Nephron (organoid): ENCODE results near the gene IP6K3.

Source experiments
- H3K27ac Mint-ChIP-seq, 3 experiments: 2 replicates each; pipeline ENCODE4 v1.8.0; 2020; ENCODE audit warnings: mixed read lengths in 3 of 3, mild to moderate bottlenecking in 2 of 3, moderate library complexity in 1 of 3
- H3K27me3 Mint-ChIP-seq: 2 replicates; pipeline ENCODE4 v1.8.0; 2021; ENCODE audit warnings: low read depth, mild to moderate bottlenecking, moderate library complexity, mixed read lengths
- H3K36me3 Mint-ChIP-seq: 2 replicates; pipeline ENCODE4 v1.8.0; 2020; ENCODE audit warnings: low read depth, mixed read lengths
- H3K4me1 Mint-ChIP-seq: 2 replicates; pipeline ENCODE4 v1.8.0; 2020; ENCODE audit warnings: mixed read lengths
- H3K4me3 Mint-ChIP-seq, 3 experiments: 2 replicates each; pipeline ENCODE4 v1.8.0; 2020; ENCODE audit warnings: mild to moderate bottlenecking in 3 of 3, mixed read lengths in 3 of 3, moderate library complexity in 2 of 3
- H3K9me3 Mint-ChIP-seq: 2 replicates; pipeline ENCODE4 v1.8.0; 2020; ENCODE audit warnings: mixed read lengths
- TF ChIP-seq, protein P1 (sequence below), 3 experiments: fragments of 200-600 bp; sonication (generic); IDR thresholded peaks; one replicate each; pipeline ENCODE4 v1.5.0; 2021; ENCODE audit warnings: antibody characterized with exemption in 3 of 3; ENCODE audit not compliant: unreplicated experiment in 3 of 3

The IP6K3 gene

DNA sequence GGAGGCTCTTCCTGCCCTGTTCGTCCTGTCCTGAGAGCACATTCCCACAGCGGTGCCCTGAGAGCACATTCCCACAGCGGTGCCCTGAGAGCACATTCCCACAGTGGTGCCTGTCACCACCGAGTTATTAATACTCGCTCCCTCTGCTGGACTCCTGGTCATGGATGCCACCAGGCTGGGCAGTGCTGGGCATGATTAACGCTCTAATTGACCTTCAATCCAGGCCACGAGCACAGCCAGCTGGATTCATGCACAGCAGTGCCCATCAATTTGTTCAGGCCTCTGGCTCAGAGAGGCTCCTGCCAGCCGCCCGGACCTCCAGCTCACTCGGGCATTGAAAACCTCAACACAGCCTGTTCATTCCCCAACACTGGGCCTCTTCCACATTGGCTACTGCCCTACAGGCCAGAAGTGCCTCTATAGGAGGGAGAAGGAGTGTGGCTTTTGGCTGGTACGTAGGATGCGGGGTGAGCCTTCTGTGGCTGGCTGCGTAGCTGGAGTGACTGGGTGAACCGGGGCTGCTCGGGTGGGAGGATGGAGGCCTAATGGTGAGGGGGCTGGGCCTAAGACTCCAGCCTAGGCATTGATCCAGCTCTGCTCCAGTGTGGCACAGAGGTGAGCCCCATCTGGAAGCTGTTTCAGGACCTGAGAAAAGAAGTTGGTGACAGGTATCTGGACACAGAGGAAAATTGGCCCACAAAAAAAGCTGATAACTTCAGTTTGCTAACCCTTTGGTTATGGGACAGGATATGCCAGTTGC lies 9.3 kb downstream of the IP6K3 start:
- Mint-ChIP-seq H3K4me3 (no peak overlapping the region), H3K9me3 (no peaks in the 10 kb centered on the region), H3K4me1 (peaks cover 11% of the 10 kb centered on the region), H3K36me3 (no peaks in the 10 kb centered on the region), H3K27ac (no peak overlapping the region), H3K27me3 (peaks cover 12% of the 10 kb centered on the region)
- TF ChIP-seq, protein P1, sequence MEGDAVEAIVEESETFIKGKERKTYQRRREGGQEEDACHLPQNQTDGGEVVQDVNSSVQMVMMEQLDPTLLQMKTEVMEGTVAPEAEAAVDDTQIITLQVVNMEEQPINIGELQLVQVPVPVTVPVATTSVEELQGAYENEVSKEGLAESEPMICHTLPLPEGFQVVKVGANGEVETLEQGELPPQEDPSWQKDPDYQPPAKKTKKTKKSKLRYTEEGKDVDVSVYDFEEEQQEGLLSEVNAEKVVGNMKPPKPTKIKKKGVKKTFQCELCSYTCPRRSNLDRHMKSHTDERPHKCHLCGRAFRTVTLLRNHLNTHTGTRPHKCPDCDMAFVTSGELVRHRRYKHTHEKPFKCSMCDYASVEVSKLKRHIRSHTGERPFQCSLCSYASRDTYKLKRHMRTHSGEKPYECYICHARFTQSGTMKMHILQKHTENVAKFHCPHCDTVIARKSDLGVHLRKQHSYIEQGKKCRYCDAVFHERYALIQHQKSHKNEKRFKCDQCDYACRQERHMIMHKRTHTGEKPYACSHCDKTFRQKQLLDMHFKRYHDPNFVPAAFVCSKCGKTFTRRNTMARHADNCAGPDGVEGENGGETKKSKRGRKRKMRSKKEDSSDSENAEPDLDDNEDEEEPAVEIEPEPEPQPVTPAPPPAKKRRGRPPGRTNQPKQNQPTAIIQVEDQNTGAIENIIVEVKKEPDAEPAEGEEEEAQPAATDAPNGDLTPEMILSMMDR (IDR thresholded peaks at IDR 0.05; ENCODE audit: unreplicated experiment in 3 of 3) = no peak

GRCh38 chr6:33735216-33735615 lies 11.5 kb downstream of the IP6K3 start:
- Mint-ChIP-seq H3K27me3 (peaks cover 14% of the 10 kb centered on the region), H3K4me3 (no peak overlapping the region), H3K36me3 (no peaks in the 10 kb centered on the region), H3K27ac (no peak overlapping the region), H3K4me1 (peaks cover 6% of the 10 kb centered on the region), H3K9me3 (no peaks in the 10 kb centered on the region)
- TF ChIP-seq, protein P1 (IDR thresholded peaks at IDR 0.05; ENCODE audit: unreplicated experiment in 3 of 3) = no peak

DNA sequence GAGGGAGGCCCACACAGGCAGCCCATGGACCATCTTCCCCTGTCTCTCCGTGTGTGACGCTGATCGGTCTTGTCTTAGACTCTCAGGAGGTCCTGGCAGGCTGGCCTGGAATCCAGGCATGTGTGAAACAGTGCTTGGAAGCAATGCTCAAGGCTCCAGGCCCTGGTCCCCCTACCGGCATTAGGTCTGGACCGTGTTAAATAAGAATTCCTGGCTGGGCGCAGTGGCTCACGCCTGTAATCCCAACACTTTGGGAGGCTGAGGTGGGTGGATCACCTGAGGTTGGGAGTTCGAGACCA lies 13.0 kb downstream of the IP6K3 start:
- H3K36me3 Mint-ChIP-seq = no peaks in the 10 kb centered on the region
- peaks cover 17% of the 10 kb centered on the region for H3K27me3 Mint-ChIP-seq
- H3K27ac Mint-ChIP-seq = no peak overlapping the region
- TF ChIP-seq, protein P1 (IDR thresholded peaks at IDR 0.05; ENCODE audit: unreplicated experiment in 3 of 3) = no peak
- no peak overlapping the region for H3K4me3 Mint-ChIP-seq
- H3K9me3 Mint-ChIP-seq = no peaks in the 10 kb centered on the region
- H3K4me1 Mint-ChIP-seq = peaks cover 6% of the 10 kb centered on the region

- Mint-ChIP-seq H3K4me1 (peaks cover 6% of the 10 kb centered on the region), H3K9me3 (no peaks in the 10 kb centered on the region), H3K27ac (peak overlapping the region in 1 of 3 experiments; percentile 28), H3K4me3 (no peak overlapping the region), H3K27me3 (peaks cover 20% of the 10 kb centered on the region), H3K36me3 (no peaks in the 10 kb centered on the region)
- TF ChIP-seq, protein P1 (IDR thresholded peaks at IDR 0.05; ENCODE audit: unreplicated experiment in 3 of 3) = no peak
Observed at GRCh38 chr6:33732817-33733708, 13.6 kb downstream of the IP6K3 start.

- no peaks in the 10 kb centered on the region for H3K9me3 Mint-ChIP-seq
- peaks cover 17% of the 10 kb centered on the region for H3K27me3 Mint-ChIP-seq
- H3K27ac Mint-ChIP-seq = peak overlapping the region in 1 of 3 experiments; percentile 28
- H3K4me1 Mint-ChIP-seq = peaks cover 3% of the 10 kb centered on the region
- no peak overlapping the region for H3K4me3 Mint-ChIP-seq
- no peaks in the 10 kb centered on the region for H3K36me3 Mint-ChIP-seq
- TF ChIP-seq, protein P1 (IDR thresholded peaks at IDR 0.05; ENCODE audit: unreplicated experiment in 3 of 3) = no peak
Observed at GRCh38 chr6:33732385-33732784, 14.3 kb downstream of the IP6K3 start.
